Measurements from ENCODE around the gene EIF1. TPM values are rescaled to one million over a fixed set of nuclear protein-coding genes. Genes with fewer than 3 reads are reported as not detected.

Gene EIF1
- total and polyA plus RNA-seq, 2 of the 8 experiments (the other 6 are each of a cell fraction or from before 2014, with no cell fraction given): 175 to 539 TPM

- no peak for FAIRE-seq
- H2BK15ac ChIP-seq (ENCODE audit: low read length): no peak overlapping the region
- TF ChIP-seq E2F6 (IDR thresholded peaks at IDR 0.05): no peak
- TF ChIP-seq JUND (IDR thresholded peaks at IDR 0.05; ENCODE audit: low read length): no peak
- TF ChIP-seq GABPA (IDR thresholded peaks at IDR 0.05; ENCODE audit: borderline replicate concordance, insufficient read depth, low read length): no peak
- no peak for TF ChIP-seq KDM1A (IDR thresholded peaks at IDR 0.05; ENCODE audit: borderline replicate concordance, low read length)
- no peak for TF ChIP-seq SIX5 (IDR thresholded peaks at IDR 0.05; ENCODE audit: low read depth, low read length)
- TF ChIP-seq TAF7 (optimal IDR thresholded peaks at IDR 0.05; ENCODE audit: borderline replicate concordance, low read depth, low read length): no peak
- TF ChIP-seq BCL11A (IDR thresholded peaks at IDR 0.05; ENCODE audit: low read depth in 2 of 2, low read length in 2 of 2): no peak
- TF ChIP-seq BACH1 (IDR thresholded peaks at IDR 0.05; ENCODE audit: low read length): no peak
- TF ChIP-seq RAD21 (IDR thresholded peaks at IDR 0.05 in 1 of 2, conservative IDR thresholded peaks at IDR 0.05 in 1 of 2; ENCODE audit: low read depth in 2 of 2, low read length in 2 of 2): no peak
- no peak for TF ChIP-seq EZH2 (IDR thresholded peaks at IDR 0.05; ENCODE audit: low read depth, low read length, severe bottlenecking)
- TF ChIP-seq RBBP5 (IDR thresholded peaks at IDR 0.05; ENCODE audit: borderline replicate concordance, low read depth, low read length): no peak
- TF ChIP-seq CHD2 (IDR thresholded peaks at IDR 0.05; ENCODE audit: low read length): no peak
- no peak for TF ChIP-seq NRF1 (IDR thresholded peaks at IDR 0.05; ENCODE audit: low read depth, low read length)
Observed at GRCh38 chr17:41718287-41718645, 29.6 kb downstream of the EIF1 start.

More at GRCh38 chr17:41718287-41718645, 29.6 kb downstream of the EIF1 start:
- no peak overlapping the region for H3K18ac ChIP-seq (ENCODE audit: extremely low read depth, low read length)
- no peak for DNase-seq (ENCODE audit: low read depth in 1 of 2, low spot score in 2 of 2)
- no peaks in the 10 kb centered on the region for H3K79me2 ChIP-seq (ENCODE audit: control insufficient read depth in 1 of 2, insufficient read depth in 2 of 2, low read length in 2 of 2)
- 84% methylated on average over 5 of the region's 5 CpGs; no CpG with 5 or more reads in 1 of the 2 experiments for WGBS, 2 experiments (ENCODE audit: extremely low coverage in 1 of 2, insufficient coverage in 1 of 2, insufficient read length in 1 of 2, insufficient replicate concordance in 2 of 2, low coverage in 1 of 2, low lambda C conversion rate in 2 of 2, missing lambda C conversion rate in 1 of 2)
- no peaks in the 10 kb centered on the region for H3K36me3 ChIP-seq (ENCODE audit: control insufficient read depth in 2 of 4, insufficient read depth in 4 of 4, low read length in 3 of 4)
- no peak overlapping the region for H2BK5ac ChIP-seq (ENCODE audit: low read depth, low read length)
- ChIA-PET POLR2A (ENCODE audit: partially characterized antibody) (interaction anchor here (1.0 to 22.1 kb wide), 4 partner anchors 10 to 26 kb away, joined by 4 to 378 read pairs (median 11); partner anchors contain the start of genes EIF1 and HAP1), CTCF (ENCODE audit: partially characterized antibody) (interaction anchor here (1.2 to 3.6 kb wide), 4 partner anchors 9 to 68 kb away, joined by 4 to 20 read pairs (median 8); partner anchors contain the start of gene JUP)
- no peaks in the 10 kb centered on the region for H3K79me1 ChIP-seq (ENCODE audit: low read depth, low read length)
- H2AK5ac ChIP-seq (ENCODE audit: low read depth, low read length): no peak overlapping the region
- no peak overlapping the region for H3K9ac ChIP-seq (replicated peaks in 1 of 4; ENCODE audit: extremely low read depth in 1 of 4, low read depth in 3 of 4, low read length in 3 of 4)
- peaks cover 0 to 7% (median 2%) of the 10 kb centered on the region in 4 experiments; a peak in 3 of 7 replicates for H3K27me3 ChIP-seq (replicated peaks in 1 of 4; ENCODE audit: control insufficient read depth in 3 of 4, extremely low read depth in 1 of 4, insufficient read depth in 3 of 4, low read length in 3 of 4)
- H3K56ac ChIP-seq (replicated peaks; ENCODE audit: insufficient read length, low read depth, low read length): no peak overlapping the region
- H4K91ac ChIP-seq (replicated peaks; ENCODE audit: insufficient read length, low read length): no peak overlapping the region
- no peaks in the 10 kb centered on the region for H3K9me3 ChIP-seq (ENCODE audit: insufficient read depth in 2 of 2, low read depth in 1 of 2, low read length in 1 of 2)
- H4K5ac ChIP-seq (ENCODE audit: insufficient read length, low read depth, low read length): no peak overlapping the region
- no peak overlapping the region for H2AFZ ChIP-seq (ENCODE audit: low read length)
- no peak overlapping the region for H2BK12ac ChIP-seq (ENCODE audit: low read depth, low read length)
- no peak overlapping the region for H2BK20ac ChIP-seq (ENCODE audit: low read length)
- no peak overlapping the region for H2BK120ac ChIP-seq (replicated peaks; ENCODE audit: low read depth, low read length)
- H3K4me2 ChIP-seq (ENCODE audit: insufficient read depth in 1 of 2, low read depth in 2 of 2, low read length in 2 of 2): no peak overlapping the region
- peaks cover 0 to 2% (median 0%) of the 10 kb centered on the region in 4 experiments; a peak in 2 of 7 replicates for H3K4me1 ChIP-seq (replicated peaks in 1 of 4; ENCODE audit: control insufficient read depth in 3 of 4, insufficient read depth in 4 of 4, low read length in 3 of 4)
- H3K23ac ChIP-seq (ENCODE audit: insufficient read length): no peak overlapping the region
- no peaks in the 10 kb centered on the region for H4K20me1 ChIP-seq (replicated peaks in 1 of 2; ENCODE audit: control insufficient read depth in 1 of 2, insufficient read depth in 2 of 2, low read length in 2 of 2)
- no peak overlapping the region for H3K27ac ChIP-seq (ENCODE audit: low read depth, low read length)
- no peak overlapping the region for H3K4ac ChIP-seq (replicated peaks; ENCODE audit: insufficient read length, low read depth, low read length)
- no peak overlapping the region for H4K8ac ChIP-seq (ENCODE audit: extremely low read depth, insufficient read depth, low read length)
- no peak overlapping the region for H3K4me3 ChIP-seq (ENCODE audit: extremely low read depth in 1 of 4, insufficient read depth in 2 of 4, low read depth in 3 of 4, low read length in 4 of 4)
- H3K14ac ChIP-seq (ENCODE audit: insufficient read length): no peak overlapping the region
- H3K23me2 ChIP-seq (ENCODE audit: low read depth, low read length): no peaks in the 10 kb centered on the region
